OCI-LY1 (cell line): Measurements from ENCODE around the gene PRUNE2.

Experiments
- H2AFZ ChIP-seq: fragments of 200-600 bp; sonication (generic), shearing (Covaris generic); 2 replicates; pipeline ENCODE4 v1.6.0; 2014; ENCODE audit warnings: antibody characterized with exemption, mild to moderate bottlenecking, low read length
- H3F3A ChIP-seq: fragments of 200-600 bp; sonication (generic), shearing (Covaris generic); 2 replicates; pipeline ENCODE4 v1.6.0; 2014; ENCODE audit warnings: mild to moderate bottlenecking, antibody characterized with exemption, low read length, moderate library complexity; ENCODE audit not compliant: insufficient read depth
- H3K27ac ChIP-seq: fragments of 200-600 bp; sonication (generic); 2 replicates; pipeline ENCODE4 v1.5.1; 2014; ENCODE audit warnings: low read length, mixed run types, mild to moderate bottlenecking, low read depth; ENCODE audit not compliant: poor library complexity, severe bottlenecking
- H3K27me3 ChIP-seq: fragments of 200-600 bp; sonication (generic); 2 replicates; pipeline ENCODE4 v1.6.0; 2014; ENCODE audit warnings: antibody characterized with exemption, mild to moderate bottlenecking, low read length, moderate library complexity; ENCODE audit not compliant: insufficient read depth
- H3K36me3 ChIP-seq: fragments of 200-600 bp; sonication (generic); 2 replicates; pipeline ENCODE4 v1.6.1; 2014; ENCODE audit warnings: mild to moderate bottlenecking, antibody characterized with exemption, low read length, moderate library complexity, mixed read lengths; ENCODE audit not compliant: insufficient read depth
- H3K4me1 ChIP-seq: fragments of 200-600 bp; sonication (generic); 2 replicates; pipeline ENCODE4 v1.5.1; 2014; ENCODE audit warnings: mild to moderate bottlenecking, low read length, moderate library complexity; ENCODE audit not compliant: insufficient read depth, severe bottlenecking
- H3K4me2 ChIP-seq: fragments of 200-600 bp; sonication (generic), shearing (Covaris generic); 2 replicates; pipeline ENCODE4 v1.6.1; 2014; ENCODE audit warnings: low read length
- H3K4me3 ChIP-seq: fragments of 200-600 bp; sonication (generic); 2 replicates; pipeline ENCODE4 v1.5.1; 2014; ENCODE audit warnings: low read length, low read depth, mild to moderate bottlenecking, mixed read lengths; ENCODE audit not compliant: poor library complexity, severe bottlenecking
- H3K79me2 ChIP-seq: fragments of 200-600 bp; shearing (Covaris generic); 2 replicates; pipeline ENCODE4 v1.6.1; 2016; ENCODE audit warnings: mixed run types, low read length, mixed read lengths; ENCODE audit not compliant: insufficient read depth
- H3K9ac ChIP-seq: fragments of 200-600 bp; sonication (generic), shearing (Covaris generic); 2 replicates; pipeline ENCODE4 v1.6.1; 2014; ENCODE audit warnings: mild to moderate bottlenecking, low read length, mixed read lengths
- H3K9me2 ChIP-seq: fragments of 200-600 bp; sonication (generic), shearing (Covaris generic); 2 replicates; pipeline ENCODE4 v1.6.1; 2014; ENCODE audit warnings: low read depth, mild to moderate bottlenecking, low read length, mixed read lengths
- H3K9me3 ChIP-seq: fragments of 200-600 bp; shearing (Covaris generic); 2 replicates; pipeline ENCODE4 v1.6.1; 2014; ENCODE audit warnings: low read length, mixed read lengths
- H4K20me1 ChIP-seq: fragments of 200-600 bp; sonication (generic), shearing (Covaris generic); 2 replicates; pipeline ENCODE4 v1.6.0; 2016; ENCODE audit warnings: mild to moderate bottlenecking, low read length; ENCODE audit not compliant: insufficient read depth
- CTCF ChIP-seq: fragments of 200-600 bp; sonication (generic), shearing (Covaris generic); IDR thresholded peaks from 2 replicates; pipeline ENCODE4 v1.5.1; 2017; ENCODE audit warnings: mild to moderate bottlenecking, antibody characterized with exemption, low read length, moderate library complexity, mixed read lengths
- EZH2 ChIP-seq: fragments of 200-600 bp; sonication (generic), shearing (Covaris generic); IDR thresholded peaks from 2 replicates; pipeline ENCODE4 v1.8.0; 2017; ENCODE audit warnings: borderline replicate concordance, mixed run types, mild to moderate bottlenecking, antibody characterized with exemption, low read length, moderate library complexity, mixed read lengths

The PRUNE2 gene

DNA sequence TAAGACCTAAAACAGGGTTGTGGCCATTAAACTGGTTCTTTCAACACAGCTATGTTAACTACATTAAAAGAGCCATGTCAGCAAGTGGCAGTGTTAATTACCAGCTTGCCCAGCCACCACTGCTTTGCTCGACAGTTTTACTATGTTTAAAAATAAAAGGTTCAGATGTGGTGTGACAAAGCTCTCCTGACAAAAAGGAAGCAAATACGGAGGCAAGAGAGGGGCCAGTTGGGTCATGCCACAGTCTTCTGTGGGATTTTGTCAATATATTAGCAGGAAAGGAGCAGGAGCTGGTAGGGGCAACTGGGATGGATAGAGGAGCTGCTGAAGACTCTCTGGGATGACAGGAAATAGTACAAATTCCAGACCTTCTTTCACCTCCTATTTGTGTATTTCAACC is 255.2 kb downstream of the PRUNE2 start:
- H3K79me2 ChIP-seq = no peaks in the 10 kb centered on the region
- no peaks in the 10 kb centered on the region for H3K9me3 ChIP-seq
- no peaks in the 10 kb centered on the region for H3K9me2 ChIP-seq
- H3K27ac ChIP-seq = peak overlapping the region; percentile 70
- peak overlapping the region; percentile 48 for H3K9ac ChIP-seq
- H3K4me2 ChIP-seq = peak overlapping the region; percentile 74
- H3K4me3 ChIP-seq = peak overlapping the region; percentile 34
- TF ChIP-seq CTCF (no peak), EZH2 (no peak)
- no peaks in the 10 kb centered on the region for H3K27me3 ChIP-seq
- no peaks in the 10 kb centered on the region for H3K36me3 ChIP-seq
- no peaks in the 10 kb centered on the region for H4K20me1 ChIP-seq
- peaks cover 55% of the 10 kb centered on the region for H3K4me1 ChIP-seq
- H2AFZ ChIP-seq = 0 out of 2 replicates have a peak overlapping the region, but pooled peaks have one; percentile 68
- no peaks in the 10 kb centered on the region for H3F3A ChIP-seq

GRCh38 chr9:76649894-76650293 is 256.0 kb downstream of the PRUNE2 start:
- Histone ChIP-seq H3K79me2 (no peaks in the 10 kb centered on the region), H3F3A (no peaks in the 10 kb centered on the region)

GRCh38 chr9:76646249-76646648 is 259.7 kb downstream of the PRUNE2 start:
- Histone ChIP-seq H3K9me2 (no peaks in the 10 kb centered on the region), H3K27ac (no peak overlapping the region), H4K20me1 (no peaks in the 10 kb centered on the region), H3K9ac (no peak overlapping the region), H3F3A (no peaks in the 10 kb centered on the region), H3K4me1 (peaks cover 45% of the 10 kb centered on the region), H3K9me3 (no peaks in the 10 kb centered on the region), H3K79me2 (no peaks in the 10 kb centered on the region), H3K4me2 (no peak overlapping the region), H3K4me3 (no peak overlapping the region), H3K36me3 (no peaks in the 10 kb centered on the region), H3K27me3 (no peaks in the 10 kb centered on the region), H2AFZ (no peak overlapping the region)
- TF ChIP-seq EZH2 = no peak
- TF ChIP-seq CTCF = no peak

More at GRCh38 chr9:76649894-76650293, 256.0 kb downstream of the PRUNE2 start:
- Histone ChIP-seq H3K9ac (no peak overlapping the region), H3K27me3 (no peaks in the 10 kb centered on the region), H4K20me1 (no peaks in the 10 kb centered on the region), H2AFZ (no peak overlapping the region), H3K4me2 (no peak overlapping the region), H3K4me1 (peaks cover 47% of the 10 kb centered on the region), H3K36me3 (no peaks in the 10 kb centered on the region), H3K9me3 (no peaks in the 10 kb centered on the region), H3K9me2 (no peaks in the 10 kb centered on the region), H3K4me3 (no peak overlapping the region), H3K27ac (no peak overlapping the region)
- TF ChIP-seq EZH2 = no peak
- TF ChIP-seq CTCF = no peak
